Stimulated activated CD4-positive, alpha-beta T cell treated with anti-CD3 and anti-CD28 coated beads, TNF-alpha, amount 100 ng/mL, for 1 hour (primary cell): ENCODE results near the gene C2CD5.

Experiments
- DNase-seq, 3 donors: peaks; one replicate each; pipeline ENCODE4 v3.0.0-alpha.2; 2020; ENCODE audit warnings: low read depth in 3 of 3, low spot score in 1 of 3

Gene C2CD5

GRCh38 chr12:22416801-22417200 lies 127.5 kb downstream of the C2CD5 start:
- no peak for DNase-seq

- DNase-seq = no peak
Observed at GRCh38 chr12:22415342-22416309, 128.7 kb downstream of the C2CD5 start.

GRCh38 chr12:22414742-22415141 lies 129.6 kb downstream of the C2CD5 start:
- no peak for DNase-seq

GRCh38 chr12:22413592-22413991 lies 130.8 kb downstream of the C2CD5 start:
- DNase-seq = no peak

- no peak for DNase-seq
Observed at GRCh38 chr12:22412581-22412980, 131.8 kb downstream of the C2CD5 start.

GRCh38 chr12:22410486-22410885 lies 133.9 kb downstream of the C2CD5 start:
- no peak for DNase-seq

GRCh38 chr12:22409377-22410164 lies 134.8 kb downstream of the C2CD5 start:
- DNase-seq = no peak

GRCh38 chr12:22408610-22409376 lies 135.5 kb downstream of the C2CD5 start:
- DNase-seq = no peak

GRCh38 chr12:22407397-22407796 lies 136.9 kb downstream of the C2CD5 start:
- DNase-seq = no peak

GRCh38 chr12:22406627-22407026 lies 137.7 kb downstream of the C2CD5 start:
- DNase-seq = no peak

GRCh38 chr12:22399464-22400180 lies 144.7 kb downstream of the C2CD5 start:
- DNase-seq = no peak
